GM12892 (cell line): ENCODE results near the gene HOXA7.

ENCODE experiments used
- DNase-seq: peaks from one replicate; pipeline ENCODE4 v3.0.0; 2011; ENCODE audit not compliant: insufficient read length
- FAIRE-seq: peaks from 2 replicates; lab custom pipeline; 2011; peaks lifted over from hg19 to GRCh38; lab: Jason Lieb, UNC
- POLR2A ChIP-seq: IDR thresholded peaks from 2 replicates; pipeline ENCODE4 v1.6.1; 2011; ENCODE audit warnings: low read depth, low read length, control low read depth
- POLR2AphosphoS5 ChIP-seq: IDR thresholded peaks from 2 replicates; pipeline ENCODE4 v1.6.1; 2011; ENCODE audit warnings: low read depth, low read length, control low read depth
- TAF1 ChIP-seq: IDR thresholded peaks from 2 replicates; pipeline ENCODE4 v1.6.1; 2011; ENCODE audit warnings: low read depth, mild to moderate bottlenecking, control low read depth, low read length, borderline replicate concordance

Gene HOXA7

DNA sequence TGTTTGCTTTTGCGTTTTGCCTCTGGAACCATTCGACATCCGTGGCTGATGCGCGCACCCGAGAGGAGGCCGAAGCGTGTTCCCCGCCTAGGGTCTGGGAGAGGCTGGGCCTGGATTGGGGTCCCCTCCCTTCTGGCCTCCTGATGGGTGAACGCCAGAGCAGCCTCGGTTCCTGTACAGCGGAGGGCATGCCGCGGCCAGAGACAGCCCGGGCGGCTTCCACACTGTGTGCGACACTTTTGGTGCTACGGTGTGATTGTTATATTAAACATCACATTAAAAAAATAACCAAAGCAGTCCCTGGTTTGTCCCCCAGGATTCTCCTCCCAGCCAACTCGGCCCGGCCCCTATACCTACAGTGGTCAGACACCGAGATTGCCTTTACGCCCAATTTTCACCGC lies 3.7 kb upstream of the HOXA7 start:
- no peak for FAIRE-seq
- TF ChIP-seq TAF1 (no peak), POLR2AphosphoS5 (no peak), POLR2A (no peak)
- DNase-seq: no peak

DNA sequence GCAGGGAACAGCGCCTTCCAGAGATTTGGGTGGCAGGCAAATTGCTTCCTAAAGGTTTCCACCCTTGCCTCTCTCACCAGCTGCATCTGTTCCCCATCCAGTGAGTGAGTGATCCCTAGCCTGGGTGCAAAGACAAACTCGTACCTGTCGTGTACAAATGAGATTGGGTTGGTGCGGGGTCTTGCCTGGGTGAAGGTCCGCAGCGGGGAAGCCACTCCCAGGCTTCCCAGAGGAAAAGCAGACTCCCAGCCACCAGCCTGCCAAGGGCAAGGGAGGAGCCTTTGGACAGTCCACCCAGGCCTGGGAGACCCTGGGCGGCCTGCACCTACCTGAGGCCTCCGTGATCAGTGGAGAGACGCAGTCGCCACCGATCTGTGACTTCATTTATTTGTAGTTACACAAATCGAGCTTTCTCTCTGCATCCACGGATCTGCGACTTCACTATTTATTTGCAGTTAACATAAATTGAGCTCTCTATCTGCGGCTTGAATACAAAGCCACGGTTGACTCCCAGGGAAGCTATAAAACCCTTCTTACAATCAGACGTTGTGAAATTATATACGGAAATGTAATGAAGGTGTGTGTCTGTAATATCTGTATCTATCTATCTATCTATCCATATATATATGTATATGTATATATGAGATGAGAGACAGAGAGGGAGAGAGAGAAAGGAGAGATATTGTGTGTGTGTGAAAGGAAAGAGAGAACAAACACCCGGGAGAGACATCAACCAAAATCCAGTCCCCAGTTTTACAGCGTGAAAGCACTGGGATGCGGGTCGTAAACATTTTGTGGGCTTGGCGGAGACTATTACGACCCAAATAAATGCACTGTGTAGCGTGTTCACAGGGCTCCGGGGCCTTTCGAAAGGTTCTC lies 3.0 kb upstream of the HOXA7 start:
- TF ChIP-seq TAF1 (no peak), POLR2A (no peak), POLR2AphosphoS5 (no peak)
- DNase-seq: no peak
- no peak for FAIRE-seq

DNA sequence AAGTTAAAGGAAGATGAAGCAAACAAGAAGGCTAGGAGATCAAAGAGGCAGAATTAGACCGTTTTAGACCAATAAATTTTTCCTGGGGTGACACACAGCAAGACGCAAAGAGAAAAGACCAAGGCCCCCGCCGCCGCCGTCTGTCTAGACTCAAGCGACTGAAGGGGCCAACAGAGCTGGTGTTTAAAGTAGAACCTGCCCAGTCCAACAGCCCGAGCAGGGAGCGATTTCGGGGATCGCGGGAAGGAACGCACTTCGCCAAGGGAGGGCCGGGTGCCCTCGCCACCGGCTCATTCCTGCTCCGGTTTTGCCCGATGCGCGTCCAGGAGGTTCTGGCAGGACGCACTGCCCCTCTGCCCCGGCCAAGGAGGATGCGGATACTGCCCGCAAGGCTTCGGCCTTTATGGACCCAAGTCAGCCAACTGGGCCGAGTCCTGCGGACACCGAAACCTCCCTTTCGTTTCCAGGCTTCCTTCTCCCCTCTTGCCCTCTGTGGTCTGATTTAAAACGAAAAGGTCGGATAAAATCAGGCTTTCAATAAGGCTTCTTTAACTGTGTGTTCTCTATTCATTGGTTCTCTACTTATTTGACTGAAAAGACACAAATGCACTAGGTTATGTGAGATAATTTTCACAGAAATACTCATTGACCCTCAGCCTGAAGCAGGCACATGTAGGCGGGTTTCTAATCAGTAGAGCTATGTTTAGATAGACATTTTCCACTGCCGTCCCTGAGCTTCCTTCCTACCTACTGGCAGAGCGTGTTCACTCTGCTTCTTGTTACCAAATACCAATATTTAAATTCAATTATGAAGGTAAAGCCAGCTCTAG lies 2.2 kb upstream of the HOXA7 start:
- TF ChIP-seq POLR2A (no peak), TAF1 (no peak), POLR2AphosphoS5 (no peak)
- FAIRE-seq: no peak
- no peak for DNase-seq

DNA sequence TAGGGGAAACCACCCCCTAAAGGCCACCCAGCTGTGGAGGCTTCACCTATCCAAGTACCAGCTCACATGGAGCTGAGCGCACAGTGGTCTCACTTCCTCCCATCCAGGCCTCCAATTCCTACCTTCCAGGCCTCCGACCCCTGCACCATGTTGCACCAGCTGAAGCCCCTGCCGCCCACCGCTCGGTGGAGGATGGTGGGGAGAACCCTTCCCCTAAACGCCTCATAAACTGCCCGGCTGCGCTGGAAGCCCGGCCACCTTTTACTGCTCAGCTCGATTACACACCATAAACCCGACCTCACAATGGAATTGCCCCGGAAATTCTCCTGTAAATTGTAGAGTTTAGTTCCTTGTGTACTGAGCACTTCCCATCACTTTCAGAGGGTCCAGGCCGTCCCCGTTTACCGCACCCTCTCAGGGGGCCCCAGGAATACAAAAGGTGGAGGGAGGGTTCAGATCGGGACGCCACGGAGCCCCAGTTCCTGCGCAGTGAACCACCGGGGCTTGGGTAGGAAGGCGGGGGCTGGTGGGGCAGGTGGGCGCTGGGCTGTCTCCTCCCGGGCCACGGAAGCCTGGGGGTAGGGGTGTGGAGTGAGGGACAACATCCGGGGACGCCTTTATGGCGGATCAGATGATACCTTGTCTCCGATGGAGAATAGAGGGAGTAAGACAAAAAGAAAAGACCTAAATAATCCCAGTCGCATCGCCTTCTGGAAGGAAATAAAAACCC lies 1.4 kb upstream of the HOXA7 start:
- no peak for DNase-seq
- TF ChIP-seq POLR2AphosphoS5 (no peak), TAF1 (no peak), POLR2A (no peak)
- no peak for FAIRE-seq

DNA sequence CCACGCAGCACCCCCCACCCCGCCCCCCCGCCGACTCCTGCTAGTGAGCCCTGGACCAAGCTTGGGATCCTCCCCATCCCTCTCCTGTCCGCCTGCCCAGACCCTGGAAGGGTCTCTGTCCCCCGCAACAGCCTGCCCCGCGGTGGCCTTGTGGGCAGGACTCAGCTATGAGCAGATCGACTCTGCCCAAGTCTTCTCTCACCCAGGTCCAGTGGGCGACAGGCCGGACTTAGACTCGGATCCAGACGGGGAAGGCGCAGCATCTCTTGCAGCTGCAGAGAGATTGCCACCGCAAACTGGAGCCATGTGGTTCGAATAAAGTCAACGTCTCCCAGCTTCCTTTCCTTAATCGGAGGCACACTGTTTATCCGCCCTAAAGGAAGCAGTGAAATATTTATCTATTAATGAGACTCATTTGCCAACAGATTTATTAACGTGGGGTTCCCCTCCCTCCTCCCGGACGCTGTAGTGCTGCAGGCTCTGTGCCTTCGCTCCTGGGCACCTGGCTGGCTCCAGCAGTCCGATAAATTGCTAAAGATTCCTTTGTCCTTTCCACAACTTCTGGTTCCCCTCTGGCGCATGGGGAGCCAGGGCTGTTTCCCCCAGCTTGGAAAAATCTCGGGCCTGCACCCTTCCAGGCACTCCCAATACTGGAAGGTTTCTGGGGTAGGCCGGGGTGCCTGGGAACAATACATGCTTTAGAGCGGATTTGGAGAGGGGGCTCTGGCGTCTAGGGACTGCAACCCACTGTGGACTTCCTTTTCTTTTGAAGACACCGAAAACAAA lies 634 bp upstream of the HOXA7 start:
- no peak for FAIRE-seq
- TF ChIP-seq TAF1 (no peak), POLR2AphosphoS5 (no peak)
- DNase-seq: no peak

DNA sequence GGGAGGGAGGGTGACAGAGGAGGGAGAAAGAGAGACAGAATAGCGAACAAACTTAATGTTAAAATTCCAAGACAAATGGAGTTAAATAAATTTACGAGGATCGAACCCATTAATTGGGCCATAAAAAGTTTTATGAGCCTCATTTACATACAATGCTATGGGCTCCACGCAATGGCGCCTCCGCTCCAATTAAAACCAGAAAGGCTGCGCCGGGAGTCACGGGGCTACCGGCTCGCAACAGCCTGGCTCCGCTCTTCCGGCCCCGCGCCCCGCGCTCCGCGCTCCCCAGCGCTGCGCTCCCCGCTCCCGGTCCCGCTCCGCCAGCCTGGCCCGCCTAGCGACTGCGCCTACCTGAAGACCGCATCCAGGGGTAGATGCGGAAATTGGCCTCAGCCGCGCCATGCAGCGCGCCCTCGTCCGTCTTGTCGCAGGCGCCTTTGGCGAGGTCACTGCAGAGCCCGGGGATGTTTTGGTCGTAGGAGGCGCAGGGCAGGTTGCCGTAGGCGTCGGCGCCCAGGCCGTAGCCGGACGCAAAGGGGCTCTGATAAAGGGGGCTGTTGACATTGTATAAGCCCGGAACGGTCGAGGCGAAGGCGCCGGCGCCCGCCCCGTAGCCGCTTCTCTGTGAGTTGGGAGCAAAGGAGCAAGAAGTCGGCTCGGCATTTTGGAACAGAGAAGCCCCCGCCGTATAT lies 513 bp downstream of the HOXA7 start:
- FAIRE-seq (no peak), DNase-seq (no peak)
- TF ChIP-seq POLR2AphosphoS5: no peak
- no peak for TF ChIP-seq TAF1
- TF ChIP-seq POLR2A: no peak

DNA sequence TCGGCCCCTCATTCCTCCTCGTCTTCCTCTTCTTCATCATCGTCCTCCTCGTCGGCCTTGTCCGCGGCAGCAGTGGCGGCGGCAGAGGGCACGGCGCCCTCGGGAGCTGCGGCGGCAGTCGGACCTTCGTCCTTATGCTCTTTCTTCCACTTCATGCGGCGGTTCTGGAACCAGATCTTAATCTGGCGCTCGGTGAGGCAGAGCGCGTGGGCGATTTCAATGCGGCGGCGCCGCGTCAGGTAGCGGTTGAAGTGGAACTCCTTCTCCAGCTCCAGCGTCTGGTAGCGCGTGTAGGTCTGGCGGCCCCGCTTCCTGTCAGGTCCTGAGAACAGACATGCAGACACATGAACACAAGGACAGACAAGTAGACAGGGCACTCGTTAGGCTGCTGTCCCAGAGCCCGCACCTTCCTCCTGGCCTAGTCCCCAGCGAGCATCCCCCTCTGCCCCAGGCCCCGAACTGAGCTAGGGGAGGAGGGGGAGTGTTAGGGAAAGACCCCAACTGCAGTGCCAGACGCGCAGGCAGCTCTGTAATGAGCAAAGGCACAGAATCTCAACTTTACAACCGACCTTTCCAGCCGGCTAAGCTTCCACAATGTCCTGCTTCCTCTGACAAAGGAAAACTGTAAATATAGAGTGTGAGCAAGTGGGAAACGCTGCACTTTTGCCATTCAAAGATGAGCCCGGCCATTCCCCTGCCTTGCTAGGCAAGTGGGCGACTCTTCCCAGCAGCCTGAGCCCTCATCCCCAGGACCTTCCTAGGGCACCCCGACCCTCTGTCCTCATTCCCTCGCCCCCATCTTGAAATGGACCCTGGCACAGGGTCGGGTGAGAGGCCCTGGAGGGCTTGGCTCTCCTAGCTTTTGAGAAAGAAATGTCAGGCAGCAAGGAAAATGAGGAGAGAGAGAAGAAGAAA lies 1.3 kb downstream of the HOXA7 start:
- no peak for FAIRE-seq
- no peak for DNase-seq

DNA sequence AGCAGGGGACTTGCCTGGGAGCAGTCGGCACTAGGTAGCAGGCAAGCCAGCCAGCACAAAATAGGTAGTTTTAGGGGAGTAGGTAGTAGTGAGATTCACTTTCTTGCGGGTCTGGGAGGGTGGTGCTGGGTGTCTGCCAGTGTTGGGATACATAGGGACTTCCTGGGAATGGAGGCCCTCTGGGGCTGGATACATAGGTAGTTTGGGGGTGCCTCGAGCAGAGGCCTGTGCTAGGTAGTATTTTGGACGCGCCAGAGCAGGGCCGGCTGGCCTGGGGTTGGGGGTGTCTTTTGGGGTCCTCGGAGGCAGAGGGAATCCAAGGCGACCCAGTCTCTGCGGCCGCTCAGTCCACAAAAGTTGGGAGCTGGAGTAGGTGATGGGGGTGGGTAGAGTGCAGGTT lies 2.1 kb downstream of the HOXA7 start:
- no peak for DNase-seq
- FAIRE-seq: no peak
- TF ChIP-seq TAF1 (no peak), POLR2AphosphoS5 (no peak), POLR2A (no peak)

More for the DNA sequence above, 1.3 kb downstream of the HOXA7 start:
- TF ChIP-seq POLR2A (no peak), POLR2AphosphoS5 (no peak)

DNA sequence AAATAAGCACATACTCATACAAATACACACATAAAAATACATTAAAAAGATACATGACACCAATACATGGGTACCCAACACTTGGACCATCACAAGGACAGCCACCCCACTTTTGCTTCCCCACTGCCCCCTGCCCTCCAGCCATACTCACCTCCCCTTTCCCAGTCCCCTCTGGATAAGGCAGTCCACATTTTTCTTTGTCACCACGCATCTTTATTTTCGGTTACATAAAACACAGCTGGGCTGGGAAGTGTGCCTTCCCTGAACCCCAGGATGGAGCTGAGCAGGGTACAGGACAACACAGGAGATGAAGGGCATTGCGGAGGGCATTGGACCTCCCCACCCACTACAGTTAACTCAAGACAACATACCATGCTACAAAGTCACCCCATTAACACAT lies 2.9 kb downstream of the HOXA7 start:
- FAIRE-seq (no peak), DNase-seq (no peak)
- TF ChIP-seq POLR2AphosphoS5 (no peak), TAF1 (no peak), POLR2A (no peak)

DNA sequence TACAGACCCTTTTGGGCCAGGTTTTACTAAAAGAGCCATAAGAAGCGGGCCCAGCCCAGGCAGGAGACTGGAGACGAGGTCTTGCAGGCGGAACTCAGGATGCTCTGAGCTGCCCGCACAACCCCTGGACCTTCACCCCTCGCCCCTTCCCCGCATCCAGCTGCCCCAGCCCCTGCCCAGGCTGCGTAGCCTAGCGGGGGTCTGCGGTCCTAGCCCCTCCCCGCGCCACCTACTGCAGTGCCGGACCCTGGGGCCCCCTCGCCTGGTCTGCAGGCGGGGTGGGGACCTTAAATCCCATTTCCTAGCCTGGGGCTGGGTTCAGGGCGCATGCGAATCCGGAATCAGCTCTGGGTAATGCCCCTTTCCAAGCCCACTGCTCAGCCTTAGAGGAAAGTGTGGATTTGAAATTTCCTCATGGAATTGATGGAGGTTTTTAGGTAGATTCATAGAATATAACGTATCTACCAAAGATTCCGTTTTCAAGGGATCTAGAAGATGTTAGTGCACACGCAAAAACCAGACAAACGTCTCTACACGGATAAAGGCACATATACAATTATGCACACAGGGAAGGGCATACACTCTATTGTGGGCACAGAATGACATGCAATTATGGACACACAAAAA lies 3.5 kb downstream of the HOXA7 start:
- FAIRE-seq: no peak
- no peak for DNase-seq
- TF ChIP-seq POLR2AphosphoS5: no peak
- TF ChIP-seq POLR2A: no peak
- TF ChIP-seq TAF1: no peak
